Ishikawa (cell line): ENCODE results near the gene SPOCK1.

ENCODE experiments used
- CEBPB ChIP-seq: IDR thresholded peaks from 2 replicates; pipeline ENCODE4 v1.6.1; 2012
- CREB1 ChIP-seq: IDR thresholded peaks from 2 replicates; pipeline ENCODE4 v1.6.1; 2012; ENCODE audit warnings: low read depth
- EP300 ChIP-seq: IDR thresholded peaks from 2 replicates; pipeline ENCODE4 v1.6.1; 2012; ENCODE audit warnings: borderline replicate concordance
- FOXM1 ChIP-seq: IDR thresholded peaks from 2 replicates; pipeline ENCODE4 v1.6.1; 2012; ENCODE audit warnings: low read depth, borderline replicate concordance
- REST ChIP-seq: IDR thresholded peaks from 2 replicates; pipeline ENCODE4 v1.6.1; 2012; ENCODE audit warnings: low read depth, mild to moderate bottlenecking
- TAF1 ChIP-seq: IDR thresholded peaks from 2 replicates; pipeline ENCODE4 v1.6.1; 2012; ENCODE audit warnings: low read depth, mild to moderate bottlenecking
- TEAD4 ChIP-seq: IDR thresholded peaks from 2 replicates; pipeline ENCODE4 v1.6.1; 2012
- YY1 ChIP-seq: IDR thresholded peaks from 2 replicates; pipeline ENCODE4 v1.6.1; 2012; ENCODE audit warnings: low read depth
- TF ChIP-seq, protein P1 (sequence below): IDR thresholded peaks from 2 replicates; pipeline ENCODE4 v1.6.1; 2012
- TF ChIP-seq, protein P2 (sequence below): IDR thresholded peaks from 2 replicates; pipeline ENCODE4 v1.6.1; 2012

GRCh38 chr5:137336161-137336560, 163.0 kb downstream of the SPOCK1 start:
- no peak for TF ChIP-seq EP300
- TF ChIP-seq CREB1: no peak
- TF ChIP-seq TAF1: no peak
- TF ChIP-seq, protein P1, sequence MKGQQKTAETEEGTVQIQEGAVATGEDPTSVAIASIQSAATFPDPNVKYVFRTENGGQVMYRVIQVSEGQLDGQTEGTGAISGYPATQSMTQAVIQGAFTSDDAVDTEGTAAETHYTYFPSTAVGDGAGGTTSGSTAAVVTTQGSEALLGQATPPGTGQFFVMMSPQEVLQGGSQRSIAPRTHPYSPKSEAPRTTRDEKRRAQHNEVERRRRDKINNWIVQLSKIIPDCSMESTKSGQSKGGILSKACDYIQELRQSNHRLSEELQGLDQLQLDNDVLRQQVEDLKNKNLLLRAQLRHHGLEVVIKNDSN: no peak
- TF ChIP-seq YY1: no peak
- TF ChIP-seq CEBPB: no peak
- TF ChIP-seq, protein P2, sequence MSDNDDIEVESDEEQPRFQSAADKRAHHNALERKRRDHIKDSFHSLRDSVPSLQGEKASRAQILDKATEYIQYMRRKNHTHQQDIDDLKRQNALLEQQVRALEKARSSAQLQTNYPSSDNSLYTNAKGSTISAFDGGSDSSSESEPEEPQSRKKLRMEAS: no peak
- TF ChIP-seq REST: no peak
- no peak for TF ChIP-seq FOXM1
- no peak for TF ChIP-seq TEAD4
